GM19468 (cell line): ENCODE results near the gene IMPG2.
"Not testable (repeated sequence)": the region's sequence is repeated elsewhere in the genome, so short reads cannot be mapped to it uniquely, and the experiment has no call there.

Experiments used
- ATAC-seq: cut with Tn5 transposase; IDR thresholded peaks from one replicate; pipeline ENCODE4 v1.9.1; 2021; ENCODE audit warnings: mild to moderate bottlenecking, moderate library complexity, moderate number of reproducible peaks; ENCODE audit not compliant: unreplicated experiment; ENCODE audit errors: extremely low read depth

Gene IMPG2

GRCh38 chr3:101320475-101320874 is at the start of gene IMPG2:
TSS of gene IMPG2 (minus strand) at chr3:101320575. CDS start at chr3:101320372, 203 bp downstream.
- ATAC-seq: no peak

- no peak for ATAC-seq
These were observed 42.0 kb upstream of the IMPG2 start for GRCh38 chr3:101362406-101362805.

DNA sequence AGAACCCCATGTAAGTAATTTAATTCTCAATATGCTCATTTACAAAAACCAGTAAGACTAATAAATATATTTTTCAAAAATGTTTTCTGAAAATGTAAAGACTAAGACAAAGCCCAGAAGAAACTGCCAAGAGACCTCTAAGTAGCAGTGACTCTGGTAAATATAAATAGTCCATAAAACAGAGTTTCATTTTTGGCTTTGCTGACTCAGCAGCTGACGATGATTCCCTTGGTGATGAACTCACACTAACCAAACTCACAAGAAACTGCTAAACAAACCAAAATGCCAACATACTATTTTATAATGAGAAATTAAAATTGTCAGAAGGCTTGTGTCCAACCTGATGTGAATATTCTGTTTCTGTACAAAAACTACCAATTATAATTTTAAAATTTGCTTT is 31.5 kb upstream of the IMPG2 start:
- ATAC-seq: no peak

- ATAC-seq: no peak
These were observed 20.2 kb upstream of the IMPG2 start for GRCh38 chr3:101340591-101340990.

- ATAC-seq: no peak
These were observed 13.5 kb upstream of the IMPG2 start for GRCh38 chr3:101333883-101334282.

DNA sequence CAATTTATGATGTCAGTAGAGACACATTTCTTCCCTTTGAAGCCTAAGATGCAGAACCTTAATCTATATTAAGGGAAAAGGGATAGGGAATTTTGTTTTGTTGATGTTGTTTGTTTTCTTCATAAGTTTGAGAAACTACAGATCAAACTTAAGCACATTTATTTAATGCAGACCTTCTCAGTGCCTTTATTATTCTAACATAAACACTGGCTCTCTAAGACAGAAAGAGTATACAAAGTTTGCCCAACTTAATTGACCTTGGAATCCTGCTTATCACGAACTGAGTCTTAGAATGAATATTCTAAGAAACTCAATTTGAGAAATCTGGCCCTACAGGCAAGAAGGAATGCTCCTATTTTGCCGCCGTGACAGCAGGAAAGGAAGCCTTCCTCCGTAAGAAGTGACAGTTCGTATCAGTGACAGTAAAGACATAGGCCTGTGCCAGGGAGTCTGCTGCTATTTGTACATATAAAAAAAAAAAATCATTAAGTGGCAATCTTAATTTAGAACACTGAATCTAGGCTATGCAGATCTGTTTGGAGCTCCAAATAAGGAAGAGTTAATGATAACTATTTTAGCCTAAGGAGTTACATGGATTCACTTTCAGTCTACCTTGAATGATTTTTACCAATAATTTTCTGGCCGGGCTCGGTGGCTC is 8.8 kb upstream of the IMPG2 start:
- no peak for ATAC-seq

DNA sequence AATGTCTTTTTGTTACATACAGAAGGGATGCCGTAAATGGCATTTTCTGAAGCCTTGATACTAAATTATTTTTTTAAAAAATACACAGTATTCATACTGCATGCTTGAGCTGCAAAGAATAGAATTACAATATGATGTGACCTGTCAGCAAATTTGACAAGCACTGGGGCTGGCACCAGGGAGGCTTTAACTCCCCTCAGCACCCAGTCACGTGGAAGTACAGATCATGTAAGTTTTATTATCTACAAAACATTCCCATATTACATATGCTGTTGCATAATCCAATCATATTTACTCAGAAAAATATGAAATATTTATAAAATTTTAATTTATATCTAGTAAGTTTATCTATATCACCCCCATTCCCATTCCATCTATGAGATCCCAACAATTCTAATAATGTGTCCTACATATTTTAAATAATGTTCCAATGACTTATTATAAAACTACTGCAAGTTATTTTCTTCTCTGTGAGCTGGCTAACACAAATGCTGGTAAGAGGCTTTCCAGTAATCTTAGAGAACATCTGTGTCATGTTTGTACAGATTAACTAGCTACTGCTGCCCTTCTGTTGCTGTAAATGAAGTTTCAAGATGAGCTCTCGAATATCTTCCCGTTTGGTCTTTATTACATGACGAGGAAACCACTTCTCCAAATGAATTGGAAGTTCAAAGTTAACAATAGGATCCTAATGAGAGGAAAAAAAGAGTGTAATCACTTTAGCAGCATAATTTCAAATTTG is 5.2 kb upstream of the IMPG2 start:
- no peak for ATAC-seq

- ATAC-seq: no peak
These were observed 844 bp downstream of the IMPG2 start for GRCh38 chr3:101319531-101319930.

GRCh38 chr3:101312545-101312944 is 7.8 kb downstream of the IMPG2 start:
- no peak for ATAC-seq

- no peak for ATAC-seq
These were observed 8.7 kb downstream of the IMPG2 start for GRCh38 chr3:101311676-101312075.

GRCh38 chr3:101310978-101311375 is 9.4 kb downstream of the IMPG2 start:
- no peak for ATAC-seq

GRCh38 chr3:101308147-101308772 is 12.1 kb downstream of the IMPG2 start:
- ATAC-seq: not testable (repeated sequence)

DNA sequence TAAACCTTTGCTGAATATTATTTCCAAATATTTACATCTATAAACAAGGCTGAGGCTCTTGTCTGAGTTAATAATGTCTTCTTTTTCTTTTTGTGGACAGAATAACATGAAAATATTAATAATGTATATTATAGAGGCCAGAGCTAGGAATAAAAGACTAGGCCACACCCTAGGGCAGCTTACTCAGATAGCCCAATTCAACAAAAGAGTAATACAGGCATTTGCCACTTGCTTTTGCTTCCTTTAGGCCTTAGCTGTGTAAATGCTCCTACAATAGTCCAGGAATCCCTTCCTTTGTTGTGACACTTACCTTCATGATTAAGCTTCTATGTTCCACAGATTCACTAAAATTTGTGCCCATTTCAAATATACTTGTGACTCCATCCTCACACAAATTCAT is 16.5 kb downstream of the IMPG2 start:
- ATAC-seq: no peak

- ATAC-seq: no peak
These were observed 17.2 kb downstream of the IMPG2 start for GRCh38 chr3:101303089-101303731.

DNA sequence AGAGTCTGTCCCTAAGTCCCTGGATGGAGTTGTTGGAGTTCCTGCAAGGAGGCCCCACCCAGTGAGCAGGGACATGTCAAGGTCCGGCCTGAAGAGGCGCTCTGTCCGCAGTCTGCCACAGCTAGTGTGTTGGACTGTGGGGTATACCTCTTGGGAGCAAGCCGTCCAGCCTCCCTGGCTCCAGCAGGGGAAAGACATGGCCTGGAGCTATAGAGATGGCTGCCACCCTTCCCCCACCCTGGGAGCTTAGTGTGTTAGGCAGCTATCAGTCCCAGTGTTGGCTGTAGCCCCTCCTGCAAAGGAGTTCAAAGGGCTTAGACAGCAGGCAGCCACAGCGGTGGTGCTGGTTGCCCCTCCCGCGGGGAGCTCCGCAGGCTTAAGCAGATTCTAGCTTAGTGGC is 20.3 kb downstream of the IMPG2 start:
- ATAC-seq: no peak

- no peak for ATAC-seq
These were observed 28.3 kb downstream of the IMPG2 start for GRCh38 chr3:101292027-101292426.

- no peak for ATAC-seq
These were observed 32.1 kb downstream of the IMPG2 start for GRCh38 chr3:101288294-101288693.

DNA sequence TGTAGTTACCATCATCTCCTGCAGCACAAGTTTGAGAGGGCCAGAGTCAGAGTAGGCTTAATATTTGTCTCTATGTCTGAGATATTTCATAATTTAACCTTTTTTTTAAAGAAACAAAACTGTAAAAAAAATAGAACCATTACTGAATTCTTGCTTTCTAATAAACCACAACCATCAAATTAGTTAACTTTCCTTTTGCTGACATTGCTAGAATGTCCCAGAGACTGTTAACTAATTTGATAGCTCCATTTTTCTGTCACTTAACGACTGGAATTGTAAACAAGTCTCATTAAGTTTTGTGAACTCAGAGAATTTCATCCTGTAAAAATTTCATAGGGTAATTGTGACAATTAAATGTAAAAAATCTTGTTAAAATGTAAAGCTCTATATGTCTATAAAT is 35.6 kb downstream of the IMPG2 start:
- no peak for ATAC-seq

GRCh38 chr3:101281521-101282030 is 38.8 kb downstream of the IMPG2 start:
- no peak for ATAC-seq

- ATAC-seq: no peak
These were observed 40.5 kb downstream of the IMPG2 start for GRCh38 chr3:101279765-101280385.
